ENCODE data around the gene ZNF516.

Gene ZNF516

GRCh38 chr18:76461692-76462325 lies 33.2 kb downstream of the ZNF516 start:
- 96% methylated on average over 27 of the region's 27 CpGs for WGBS, 2 experiments
- peaks cover 7% of the 10 kb centered on the region for H3K4me1 ChIP-seq (ENCODE audit: control insufficient read depth, insufficient read depth, low read length)
- no peak overlapping the region for H3K4me3 ChIP-seq (ENCODE audit: insufficient read depth, low read depth, low read length)
- H3K27ac ChIP-seq (ENCODE audit: insufficient read depth, low read depth, low read length, poor library complexity, severe bottlenecking): no peak overlapping the region
- H3K9me3 ChIP-seq (ENCODE audit: control insufficient read depth, low read length): no peaks in the 10 kb centered on the region
- H3K27me3 ChIP-seq (ENCODE audit: control insufficient read depth, insufficient read depth, low read length, poor library complexity, severe bottlenecking): no peaks in the 10 kb centered on the region
- H3K36me3 ChIP-seq (ENCODE audit: control insufficient read depth, insufficient read depth, low read length): no peaks in the 10 kb centered on the region

GRCh38 chr18:76461148-76461547 lies 33.9 kb downstream of the ZNF516 start:
- Histone ChIP-seq H3K4me3 (ENCODE audit: insufficient read depth, low read depth, low read length) (no peak overlapping the region), H3K36me3 (ENCODE audit: control insufficient read depth, insufficient read depth, low read length) (no peaks in the 10 kb centered on the region), H3K27me3 (ENCODE audit: control insufficient read depth, insufficient read depth, low read length, poor library complexity, severe bottlenecking) (no peaks in the 10 kb centered on the region), H3K27ac (ENCODE audit: insufficient read depth, low read depth, low read length, poor library complexity, severe bottlenecking) (no peak overlapping the region), H3K9me3 (ENCODE audit: control insufficient read depth, low read length) (no peaks in the 10 kb centered on the region), H3K4me1 (ENCODE audit: control insufficient read depth, insufficient read depth, low read length) (peaks cover 14% of the 10 kb centered on the region)
- WGBS, 2 experiments: 95 to 99% methylated on average over 8 of the region's 8 CpGs

- Histone ChIP-seq H3K36me3 (ENCODE audit: control insufficient read depth, insufficient read depth, low read length) (no peaks in the 10 kb centered on the region), H3K4me3 (ENCODE audit: insufficient read depth, low read depth, low read length) (no peak overlapping the region), H3K27me3 (ENCODE audit: control insufficient read depth, insufficient read depth, low read length, poor library complexity, severe bottlenecking) (no peaks in the 10 kb centered on the region), H3K9me3 (ENCODE audit: control insufficient read depth, low read length) (no peaks in the 10 kb centered on the region), H3K27ac (ENCODE audit: insufficient read depth, low read depth, low read length, poor library complexity, severe bottlenecking) (no peak overlapping the region), H3K4me1 (ENCODE audit: control insufficient read depth, insufficient read depth, low read length) (peaks cover 18% of the 10 kb centered on the region)
- 90% methylated on average over 9 of the region's 9 CpGs for WGBS, 2 experiments
Observed at GRCh38 chr18:76460482-76460881, 34.6 kb downstream of the ZNF516 start.

GRCh38 chr18:76459687-76460350 lies 35.2 kb downstream of the ZNF516 start:
- Histone ChIP-seq H3K4me3 (ENCODE audit: insufficient read depth, low read depth, low read length) (no peak overlapping the region), H3K27me3 (ENCODE audit: control insufficient read depth, insufficient read depth, low read length, poor library complexity, severe bottlenecking) (no peaks in the 10 kb centered on the region), H3K27ac (ENCODE audit: insufficient read depth, low read depth, low read length, poor library complexity, severe bottlenecking) (no peak overlapping the region), H3K4me1 (ENCODE audit: control insufficient read depth, insufficient read depth, low read length) (peaks cover 25% of the 10 kb centered on the region), H3K36me3 (ENCODE audit: control insufficient read depth, insufficient read depth, low read length) (no peaks in the 10 kb centered on the region), H3K9me3 (ENCODE audit: control insufficient read depth, low read length) (no peaks in the 10 kb centered on the region)
- 94% methylated on average over 26 of the region's 26 CpGs for WGBS, 2 experiments

GRCh38 chr18:76459312-76459686 lies 35.7 kb downstream of the ZNF516 start:
- Histone ChIP-seq H3K9me3 (ENCODE audit: control insufficient read depth, low read length) (no peaks in the 10 kb centered on the region), H3K27me3 (ENCODE audit: control insufficient read depth, insufficient read depth, low read length, poor library complexity, severe bottlenecking) (no peaks in the 10 kb centered on the region), H3K4me3 (ENCODE audit: insufficient read depth, low read depth, low read length) (no peak overlapping the region), H3K27ac (ENCODE audit: insufficient read depth, low read depth, low read length, poor library complexity, severe bottlenecking) (no peak overlapping the region), H3K36me3 (ENCODE audit: control insufficient read depth, insufficient read depth, low read length) (no peaks in the 10 kb centered on the region), H3K4me1 (ENCODE audit: control insufficient read depth, insufficient read depth, low read length) (peaks cover 30% of the 10 kb centered on the region)
- 95 to 96% methylated on average over 17 of the region's 17 CpGs for WGBS, 2 experiments

GRCh38 chr18:76458522-76459311 lies 36.3 kb downstream of the ZNF516 start:
- H3K27me3 ChIP-seq (ENCODE audit: control insufficient read depth, insufficient read depth, low read length, poor library complexity, severe bottlenecking): no peaks in the 10 kb centered on the region
- no peaks in the 10 kb centered on the region for H3K36me3 ChIP-seq (ENCODE audit: control insufficient read depth, insufficient read depth, low read length)
- no peak overlapping the region for H3K4me3 ChIP-seq (ENCODE audit: insufficient read depth, low read depth, low read length)
- WGBS, 2 experiments: 94 to 95% methylated on average over 50 to 51 of the region's 51 CpGs
- no peaks in the 10 kb centered on the region for H3K9me3 ChIP-seq (ENCODE audit: control insufficient read depth, low read length)
- no peak overlapping the region for H3K27ac ChIP-seq (ENCODE audit: insufficient read depth, low read depth, low read length, poor library complexity, severe bottlenecking)
- peaks cover 36% of the 10 kb centered on the region for H3K4me1 ChIP-seq (ENCODE audit: control insufficient read depth, insufficient read depth, low read length)

- H3K27ac ChIP-seq (ENCODE audit: insufficient read depth, low read depth, low read length, poor library complexity, severe bottlenecking): no peak overlapping the region
- WGBS, 2 experiments: 93% methylated on average over 9 of the region's 9 CpGs
- H3K9me3 ChIP-seq (ENCODE audit: control insufficient read depth, low read length): no peaks in the 10 kb centered on the region
- H3K4me3 ChIP-seq (ENCODE audit: insufficient read depth, low read depth, low read length): no peak overlapping the region
- H3K27me3 ChIP-seq (ENCODE audit: control insufficient read depth, insufficient read depth, low read length, poor library complexity, severe bottlenecking): no peaks in the 10 kb centered on the region
- H3K4me1 ChIP-seq (ENCODE audit: control insufficient read depth, insufficient read depth, low read length): peaks cover 44% of the 10 kb centered on the region
- H3K36me3 ChIP-seq (ENCODE audit: control insufficient read depth, insufficient read depth, low read length): no peaks in the 10 kb centered on the region
Observed at GRCh38 chr18:76457957-76458356, 37.1 kb downstream of the ZNF516 start.

GRCh38 chr18:76457475-76457874 lies 37.6 kb downstream of the ZNF516 start:
- H3K27me3 ChIP-seq (ENCODE audit: control insufficient read depth, insufficient read depth, low read length, poor library complexity, severe bottlenecking): no peaks in the 10 kb centered on the region
- no peak overlapping the region for H3K27ac ChIP-seq (ENCODE audit: insufficient read depth, low read depth, low read length, poor library complexity, severe bottlenecking)
- no peaks in the 10 kb centered on the region for H3K9me3 ChIP-seq (ENCODE audit: control insufficient read depth, low read length)
- H3K4me1 ChIP-seq (ENCODE audit: control insufficient read depth, insufficient read depth, low read length): peaks cover 48% of the 10 kb centered on the region
- no peaks in the 10 kb centered on the region for H3K36me3 ChIP-seq (ENCODE audit: control insufficient read depth, insufficient read depth, low read length)
- WGBS, 2 experiments: 92 to 93% methylated on average over 9 of the region's 9 CpGs
- no peak overlapping the region for H3K4me3 ChIP-seq (ENCODE audit: insufficient read depth, low read depth, low read length)

GRCh38 chr18:76456823-76457222 lies 38.2 kb downstream of the ZNF516 start:
- WGBS, 2 experiments: 96 to 97% methylated on average over 4 of the region's 4 CpGs
- no peak overlapping the region for H3K27ac ChIP-seq (ENCODE audit: insufficient read depth, low read depth, low read length, poor library complexity, severe bottlenecking)

GRCh38 chr18:76456018-76456750 lies 38.9 kb downstream of the ZNF516 start:
- WGBS, 2 experiments: 63 to 66% methylated on average over 16 of the region's 16 CpGs
- no peaks in the 10 kb centered on the region for H3K36me3 ChIP-seq (ENCODE audit: control insufficient read depth, insufficient read depth, low read length)
- H3K9me3 ChIP-seq (ENCODE audit: control insufficient read depth, low read length): no peaks in the 10 kb centered on the region
- no peaks in the 10 kb centered on the region for H3K27me3 ChIP-seq (ENCODE audit: control insufficient read depth, insufficient read depth, low read length, poor library complexity, severe bottlenecking)
- H3K27ac ChIP-seq (ENCODE audit: insufficient read depth, low read depth, low read length, poor library complexity, severe bottlenecking): no peak overlapping the region
- H3K4me1 ChIP-seq (ENCODE audit: control insufficient read depth, insufficient read depth, low read length): peaks cover 61% of the 10 kb centered on the region
- no peak overlapping the region for H3K4me3 ChIP-seq (ENCODE audit: insufficient read depth, low read depth, low read length)

More at GRCh38 chr18:76456823-76457222, 38.2 kb downstream of the ZNF516 start:
- H3K9me3 ChIP-seq (ENCODE audit: control insufficient read depth, low read length): no peaks in the 10 kb centered on the region
- H3K27me3 ChIP-seq (ENCODE audit: control insufficient read depth, insufficient read depth, low read length, poor library complexity, severe bottlenecking): no peaks in the 10 kb centered on the region
- no peaks in the 10 kb centered on the region for H3K36me3 ChIP-seq (ENCODE audit: control insufficient read depth, insufficient read depth, low read length)
- H3K4me1 ChIP-seq (ENCODE audit: control insufficient read depth, insufficient read depth, low read length): peaks cover 55% of the 10 kb centered on the region
- no peak overlapping the region for H3K4me3 ChIP-seq (ENCODE audit: insufficient read depth, low read depth, low read length)

Data from ectodermal cell (in vitro differentiated cells).